Measurements from ENCODE around the gene ZFP1. TPM values are rescaled to one million over a fixed set of nuclear protein-coding genes. Genes with fewer than 3 reads are reported as not detected.
"Not testable (repeated sequence)": the region's sequence is repeated elsewhere in the genome, so short reads cannot be mapped to it uniquely, and the experiment has no call there.

ZFP1 gene
- polyA plus RNA-seq, 2 of the 4 experiments (the other 2 are of a cell fraction), result 14.4 to 16.1 TPM

GRCh38 chr16:75203667-75204409, 55.5 kb downstream of the ZFP1 start:
- no peak for DNase-seq (ENCODE audit: low read depth in 1 of 2, low spot score in 1 of 2)
- TF ChIP-seq HOXB5 (CRISPR knock-in tag; IDR thresholded peaks at IDR 0.05), result no peak
- TF ChIP-seq RCOR1 (IDR thresholded peaks at IDR 0.05; ENCODE audit: low read depth, low read length), result no peak
- TF ChIP-seq CHD4 (IDR thresholded peaks at IDR 0.05; ENCODE audit: borderline replicate concordance), result no peak
- no peak for TF ChIP-seq BHLHE40 (IDR thresholded peaks at IDR 0.05; ENCODE audit: low read depth, low read length)
- no peak for TF ChIP-seq HEYL (CRISPR knock-in tag; IDR thresholded peaks at IDR 0.05)
- no peak for TF ChIP-seq KDM5A (IDR thresholded peaks at IDR 0.05)
- no peak for TF ChIP-seq CBX2 (IDR thresholded peaks at IDR 0.05; ENCODE audit: borderline replicate concordance, low read depth)
- TF ChIP-seq ZNF302 (CRISPR knock-in tag; IDR thresholded peaks at IDR 0.05), result no peak
- no peak for TF ChIP-seq FOXS1 (CRISPR knock-in tag; IDR thresholded peaks at IDR 0.05)
- no peak for TF ChIP-seq MYC (IDR thresholded peaks at IDR 0.05; ENCODE audit: borderline replicate concordance, low read length)
- no peak for TF ChIP-seq SREBF2 (IDR thresholded peaks at IDR 0.05)
- no peak for TF ChIP-seq E2F6 (IDR thresholded peaks at IDR 0.05; ENCODE audit: borderline replicate concordance, low read depth)
- no peak for TF ChIP-seq JUNB (IDR thresholded peaks at IDR 0.05)
- no peak for TF ChIP-seq ELK1 (IDR thresholded peaks at IDR 0.05; ENCODE audit: low read depth, low read length)
- TF ChIP-seq MAZ (IDR thresholded peaks at IDR 0.05; ENCODE audit: borderline replicate concordance, low read depth, low read length), result no peak
- no peak for TF ChIP-seq HOXB13 (CRISPR knock-in tag; IDR thresholded peaks at IDR 0.05; ENCODE audit: low read depth)
- no peak for TF ChIP-seq ZSCAN20 (CRISPR knock-in tag; IDR thresholded peaks at IDR 0.05)
- TF ChIP-seq MAFK (IDR thresholded peaks at IDR 0.05; ENCODE audit: partially characterized antibody), result no peak
- TF ChIP-seq NFE2L2 (conservative IDR thresholded peaks at IDR 0.05; ENCODE audit: low read length), result no peak
- no peak for TF ChIP-seq PBX3 (IDR thresholded peaks at IDR 0.05)
- Histone ChIP-seq H3K4me2 (no peak overlapping the region), H3K9me3 (no peaks in the 10 kb centered on the region), H3K27ac (no peak overlapping the region), H3K4me3 (no peak overlapping the region), H3K4me1 (no peaks in the 10 kb centered on the region)
- CTCF ChIA-PET, result interaction anchor here (0.6 to 10.4 kb wide), 5 partner anchors 11 to 198 kb away, joined by 3 to 158 read pairs (median 3); no protein-coding TSS in a partner anchor
- FAIRE-seq, result no peak
- no peak for ATAC-seq
- WGBS (ENCODE audit: missing lambda C conversion rate), result 73% methylated on average over 13 of the region's 13 CpGs
- POLR2A ChIA-PET, result no interaction called here

GRCh38 chr16:75204410-75204758, 56.1 kb downstream of the ZFP1 start:
- Histone ChIP-seq H3K4me1 (no peaks in the 10 kb centered on the region), H3K27ac (no peak overlapping the region), H3K4me2 (no peak overlapping the region), H3K9me3 (no peaks in the 10 kb centered on the region), H3K4me3 (no peak overlapping the region)
- POLR2A ChIA-PET, result no interaction called here
- TF ChIP-seq FOSL2 (IDR thresholded peaks at IDR 0.05), result no peak
- no peak for TF ChIP-seq FOSL2 (CRISPR knock-in tag; IDR thresholded peaks at IDR 0.05)
- TF ChIP-seq BHLHE40 (IDR thresholded peaks at IDR 0.05; ENCODE audit: low read depth, low read length), result no peak
- no peak for TF ChIP-seq FOSB (CRISPR knock-in tag; IDR thresholded peaks at IDR 0.05)
- no peak for TF ChIP-seq JUNB (IDR thresholded peaks at IDR 0.05)
- TF ChIP-seq CHD2 (IDR thresholded peaks at IDR 0.05; ENCODE audit: low read length, partially characterized antibody), result no peak
- no peak for TF ChIP-seq EHF (CRISPR knock-in tag; IDR thresholded peaks at IDR 0.05)
- no peak for TF ChIP-seq NPAS2 (CRISPR knock-in tag; IDR thresholded peaks at IDR 0.05; ENCODE audit: borderline replicate concordance)
- TF ChIP-seq EHMT2 (IDR thresholded peaks at IDR 0.05; ENCODE audit: low read depth), result no peak
- TF ChIP-seq NFE2L2 (conservative IDR thresholded peaks at IDR 0.05; ENCODE audit: low read length), result no peak
- no peak for TF ChIP-seq FOXS1 (CRISPR knock-in tag; IDR thresholded peaks at IDR 0.05)
- TF ChIP-seq MAX (IDR thresholded peaks at IDR 0.05), result no peak
- no peak for TF ChIP-seq MAFK (IDR thresholded peaks at IDR 0.05; ENCODE audit: partially characterized antibody)
- TF ChIP-seq TFCP2L1 (CRISPR knock-in tag; IDR thresholded peaks at IDR 0.05), result no peak
- no peak for TF ChIP-seq MAZ (IDR thresholded peaks at IDR 0.05; ENCODE audit: borderline replicate concordance, low read depth, low read length)
- TF ChIP-seq NR3C1 (IDR thresholded peaks at IDR 0.05), result no peak
- TF ChIP-seq RFX5 (IDR thresholded peaks at IDR 0.05), result no peak
- no peak for TF ChIP-seq POLR2AphosphoS2 (conservative IDR thresholded peaks at IDR 0.05; ENCODE audit: low read length)
- FAIRE-seq, result no peak
- DNase-seq (ENCODE audit: low read depth in 1 of 2, low spot score in 1 of 2), result no peak
- ATAC-seq, result peak in 1 of 2 experiments; percentile 49; a peak in 3 of 6 replicates
- CTCF ChIA-PET, result interaction anchor here (0.6 to 10.4 kb wide), 4 partner anchors 11 to 197 kb away, joined by 3 to 158 read pairs (median 63); no protein-coding TSS in a partner anchor
- WGBS (ENCODE audit: missing lambda C conversion rate), result 79% methylated on average over 5 of the region's 6 CpGs

- FAIRE-seq, H3K4me3 ChIP-seq: not testable (repeated sequence)
- WGBS (ENCODE audit: missing lambda C conversion rate), result no CpG with 5 or more reads among the region's 20 CpGs
These were observed 56.6 kb downstream of the ZFP1 start for GRCh38 chr16:75204905-75205304.

More at GRCh38 chr16:75204905-75205304, 56.6 kb downstream of the ZFP1 start:
- POLR2A ChIA-PET; H3K4me1 ChIP-seq; DNase-seq (ENCODE audit: low read depth in 1 of 2, low spot score in 1 of 2); H3K4me2 ChIP-seq; H3K27ac ChIP-seq; H3K9me3 ChIP-seq: not testable (repeated sequence)
- CTCF ChIA-PET, result interaction anchor here (0.9 to 10.4 kb wide), 3 partner anchors 10 to 196 kb away, joined by 3 to 158 read pairs (median 123); no protein-coding TSS in a partner anchor
- ATAC-seq, result peak; percentile 28 to 32; a peak in 5 of 6 replicates

Measured in A549 (cell line).